HG03097 (cell line): Measurements from ENCODE around the gene EIF2B1.

ENCODE experiments used
- ATAC-seq: cut with Tn5 transposase; IDR thresholded peaks from one replicate; pipeline ENCODE4 v1.9.1; 2021; ENCODE audit not compliant: unreplicated experiment, low FRiP score

The EIF2B1 gene

DNA sequence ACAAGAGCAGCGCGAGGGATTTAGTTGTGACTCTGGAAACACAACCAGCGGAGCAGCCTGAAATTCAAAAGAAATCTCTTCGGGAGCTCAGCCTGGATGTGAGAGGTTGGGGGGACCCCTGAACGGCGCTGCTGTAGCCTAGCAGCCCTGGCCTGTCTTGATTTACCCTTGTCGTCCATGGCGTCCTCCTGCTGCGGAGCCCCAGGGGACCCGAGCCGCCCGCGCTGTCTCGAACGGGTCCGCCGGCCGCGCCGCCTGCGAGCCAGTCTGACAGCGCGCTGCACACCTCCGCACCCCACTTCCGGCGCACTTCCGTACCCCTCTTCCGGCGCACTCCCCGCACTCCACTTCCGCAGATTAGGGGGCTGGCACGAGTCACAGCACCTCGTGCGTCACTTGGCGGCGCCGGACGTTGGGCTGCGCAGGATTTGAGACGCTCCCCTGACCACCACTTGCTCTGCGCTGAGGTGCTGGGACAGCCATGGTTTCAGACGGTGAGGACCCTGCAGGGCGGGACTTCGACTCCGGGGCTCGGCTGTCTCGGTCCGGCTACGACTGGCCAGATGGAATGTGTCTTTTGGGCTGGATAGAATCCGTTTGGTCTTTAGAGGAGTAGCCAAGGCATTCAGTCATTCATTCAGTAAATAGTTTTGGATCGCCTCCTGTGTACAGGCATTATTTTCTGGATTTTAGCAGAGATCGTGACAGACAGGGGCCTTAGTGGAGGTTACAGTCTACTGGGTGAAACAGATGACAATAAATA, at the start of gene EIF2B1, which contains the start of gene GTF2H3:
TSS of gene EIF2B1 (minus strand) at position 308 of the 763 bp plus-strand sequence. CDS start at position 179, 129 bp downstream.
TSS of gene GTF2H3 (plus strand) at position 451 of the 763 bp plus-strand sequence. CDS start at position 482, 31 bp downstream.
- ATAC-seq = peak; percentile 90

GRCh38 chr12:123681605-123682004, 48.1 kb upstream of the EIF2B1 start:
- no peak for ATAC-seq

DNA sequence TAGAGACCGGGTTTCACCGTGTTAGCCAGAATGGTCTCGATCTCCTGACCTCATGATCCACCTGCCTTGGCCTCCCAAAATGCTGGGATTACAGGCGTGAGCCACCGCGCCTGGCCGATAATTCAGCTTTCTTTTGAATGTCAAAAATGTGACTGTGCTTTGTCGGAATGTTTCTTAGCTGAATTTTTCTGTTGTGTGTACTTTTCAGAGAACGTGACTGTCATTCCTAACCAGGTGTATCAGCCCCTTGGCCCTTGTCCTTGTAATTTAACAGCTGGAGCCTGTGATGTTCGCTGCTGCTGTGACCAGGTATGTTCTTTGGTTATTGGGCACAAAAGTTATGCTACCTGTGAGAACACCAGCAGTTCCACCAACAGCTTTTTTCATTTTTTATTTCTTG, 45.5 kb upstream of the EIF2B1 start:
- no peak for ATAC-seq

GRCh38 chr12:123676616-123677320, 43.3 kb upstream of the EIF2B1 start:
- no peak for ATAC-seq

DNA sequence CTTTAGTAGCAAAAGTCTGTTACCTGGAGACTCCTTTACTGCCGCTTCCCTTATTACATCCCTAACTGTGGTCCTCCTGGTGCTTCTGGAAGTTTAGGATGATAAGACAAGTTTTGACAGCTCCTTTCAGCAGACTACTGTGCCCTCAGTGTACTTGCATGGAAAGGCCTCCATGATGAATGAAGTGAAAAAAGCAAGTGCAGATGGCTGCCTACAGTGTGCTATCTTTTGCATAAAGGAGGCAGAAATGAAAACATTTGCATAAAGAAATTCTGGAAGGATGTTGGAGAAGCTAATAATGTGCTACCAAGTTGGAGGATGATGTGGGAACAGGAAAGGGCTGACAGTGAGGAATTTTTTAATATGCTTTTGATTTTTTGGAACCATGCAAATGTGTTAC, 42.0 kb upstream of the EIF2B1 start:
- no peak for ATAC-seq

GRCh38 chr12:123671876-123672275, 38.4 kb upstream of the EIF2B1 start:
- no peak for ATAC-seq

- peak; percentile 91 for ATAC-seq
Observed at GRCh38 chr12:123670882-123671728, 37.6 kb upstream of the EIF2B1 start, which contains the start of gene TCTN2. TSS of gene TCTN2 (plus strand) at chr12:123671113. CDS start at chr12:123671241, 128 bp downstream.

DNA sequence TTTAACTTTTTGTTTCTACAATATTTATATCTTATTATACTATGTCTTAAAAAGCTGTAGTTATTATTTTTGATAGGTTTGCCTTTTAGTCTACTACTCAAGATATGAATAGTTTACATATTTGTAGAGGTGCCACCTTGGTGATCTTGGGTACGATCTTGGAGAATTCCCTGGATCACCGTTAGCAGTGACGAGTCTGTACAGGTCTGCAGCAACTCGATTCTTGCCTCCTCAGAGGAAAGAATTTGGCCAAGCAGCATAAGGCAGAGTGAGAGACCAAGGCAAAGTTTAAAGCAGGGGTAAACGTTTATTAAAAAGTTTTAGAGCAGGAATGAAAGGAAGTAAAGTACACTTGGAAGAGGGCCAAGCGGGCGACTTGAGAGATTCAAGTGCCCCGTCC, 34.3 kb upstream of the EIF2B1 start:
- no peak for ATAC-seq

- ATAC-seq = no peak
Observed at GRCh38 chr12:123659996-123660727, 26.7 kb upstream of the EIF2B1 start.

GRCh38 chr12:123657211-123657610, 23.7 kb upstream of the EIF2B1 start:
- no peak for ATAC-seq

DNA sequence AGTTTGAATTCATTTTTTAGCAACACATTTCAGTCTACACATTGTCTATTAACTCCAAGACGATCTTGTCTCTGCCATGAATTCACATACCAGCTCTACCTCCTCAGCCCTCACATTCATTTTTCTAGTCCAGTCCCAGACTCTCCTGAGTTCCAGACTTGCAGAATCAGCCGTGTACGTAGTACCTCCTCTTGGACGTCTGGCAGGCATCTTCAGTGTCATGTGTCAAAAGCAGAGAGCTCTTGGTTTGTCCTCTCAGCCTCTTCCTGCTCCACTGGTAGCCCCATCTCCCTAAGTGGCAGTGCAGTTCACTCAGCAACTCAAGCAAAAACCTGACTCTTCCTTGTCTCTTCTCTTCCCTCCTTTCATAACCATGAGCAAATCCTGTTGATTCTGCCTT, 22.9 kb upstream of the EIF2B1 start:
- no peak for ATAC-seq

- ATAC-seq = peak; percentile 78
Observed at GRCh38 chr12:123655420-123655819, 21.9 kb upstream of the EIF2B1 start.

- ATAC-seq = no peak
Observed at GRCh38 chr12:123654129-123654701, 20.7 kb upstream of the EIF2B1 start.

GRCh38 chr12:123648401-123648800, 14.9 kb upstream of the EIF2B1 start:
- ATAC-seq = no peak

- no peak for ATAC-seq
Observed at GRCh38 chr12:123645878-123646277, 12.4 kb upstream of the EIF2B1 start.

DNA sequence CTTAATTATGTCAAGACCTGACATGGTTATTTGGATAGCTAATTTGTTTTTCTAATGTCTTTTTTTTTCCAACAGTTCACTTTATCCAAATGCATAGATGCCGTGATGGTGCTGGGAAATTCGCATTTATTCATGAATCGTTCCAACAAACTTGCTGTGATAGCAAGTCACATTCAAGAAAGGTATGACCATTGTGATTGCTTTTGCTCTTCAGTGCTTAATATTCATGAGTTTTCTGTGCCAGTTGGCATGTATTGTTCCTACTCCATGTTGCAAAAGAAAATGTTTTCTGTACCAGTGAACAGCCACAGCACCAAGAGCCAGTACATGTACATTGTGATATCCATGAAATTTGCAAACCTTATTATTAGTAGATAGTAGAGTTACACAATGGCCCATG, 11.9 kb upstream of the EIF2B1 start:
- ATAC-seq = no peak

DNA sequence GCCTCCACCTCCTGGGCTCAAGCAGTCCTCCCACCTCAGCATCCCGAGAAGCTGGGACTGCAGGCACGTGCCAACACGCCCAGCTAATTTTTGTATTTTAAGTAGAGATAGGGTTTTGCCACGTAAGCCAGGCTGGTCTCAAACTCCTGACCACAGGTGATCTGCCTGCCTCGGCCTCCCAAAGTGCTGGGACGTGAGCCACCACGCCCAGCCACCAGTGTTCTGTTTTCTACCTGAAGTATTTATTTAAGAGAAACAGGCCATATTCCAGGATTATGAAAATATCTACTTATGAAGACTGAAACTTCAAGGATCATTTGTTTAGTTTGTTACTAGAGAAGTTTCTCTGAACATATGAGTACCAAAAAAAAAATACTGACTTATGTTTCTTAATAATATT, 10.4 kb upstream of the EIF2B1 start:
- ATAC-seq = no peak

- ATAC-seq = no peak
Observed at GRCh38 chr12:123634142-123634561, 666 bp upstream of the EIF2B1 start.

DNA sequence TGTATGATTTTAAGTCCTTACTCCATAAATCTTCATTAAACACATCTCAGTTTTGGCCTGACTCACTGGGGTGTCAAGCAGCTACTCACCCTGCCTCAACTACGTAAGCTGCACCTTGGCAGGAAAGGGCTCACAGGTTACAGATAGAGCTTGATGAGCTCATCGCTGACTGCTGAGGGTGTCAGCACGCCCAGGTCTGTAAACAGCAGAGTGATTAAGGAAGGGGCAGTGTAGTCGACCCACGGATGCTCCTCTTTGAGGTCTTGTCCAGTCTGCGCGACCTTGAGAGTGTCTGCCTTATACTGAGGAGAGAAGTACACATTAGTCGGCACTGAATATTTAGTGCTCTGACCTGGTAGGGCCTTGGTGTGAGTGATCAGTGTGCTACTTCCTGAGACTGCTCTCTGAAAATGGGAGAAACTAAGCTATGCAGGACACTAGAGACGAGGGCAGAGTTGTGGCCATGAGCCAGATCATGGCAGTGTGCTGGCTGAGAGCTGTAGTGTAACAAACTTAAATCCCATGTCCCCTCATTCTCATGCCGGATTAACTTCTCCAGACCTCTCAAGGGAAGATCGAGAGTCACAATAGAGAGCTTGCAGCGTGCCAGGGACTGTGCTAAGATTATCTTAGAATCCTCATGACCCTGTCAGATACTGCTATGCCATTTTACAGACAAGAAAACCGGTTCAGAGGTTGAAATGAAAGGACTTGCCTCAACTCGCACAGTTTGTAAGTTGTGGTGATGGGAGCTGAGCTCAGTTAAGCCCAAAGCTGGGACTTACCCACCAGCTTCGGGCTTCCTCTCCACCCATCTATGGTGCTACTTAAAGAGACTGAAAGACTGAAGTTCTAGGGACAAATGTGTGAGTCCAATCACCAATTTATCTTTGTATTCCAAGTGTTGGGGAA, 11.6 kb downstream of the EIF2B1 start:
- ATAC-seq = no peak
